OCI-LY3 (cell line): ENCODE data around the gene SCRN2.

Source experiments
- CTCF ChIP-seq: fragments of 200-600, 300-600 bp; sonication (generic); IDR thresholded peaks from 2 replicates; pipeline ENCODE4 v1.5.1; 2014; ENCODE audit warnings: antibody characterized with exemption, low read length, low read depth
- EZH2phosphoT487 ChIP-seq: fragments of 200-600 bp; shearing (Covaris generic); IDR thresholded peaks from 2 replicates; pipeline ENCODE4 v1.6.1; 2018; ENCODE audit warnings: antibody characterized with exemption, mixed run types, low read depth

GRCh38 chr17:47839071-47839470, 2.0 kb downstream of the SCRN2 start:
- TF ChIP-seq CTCF = no peak
- no peak for TF ChIP-seq EZH2phosphoT487
